Measurements from ENCODE around the gene FAT1. TPM values are rescaled to one million over a fixed set of nuclear protein-coding genes. Genes with fewer than 3 reads are reported as not detected.

The FAT1 gene
- total RNA-seq, 1 experiment from 2014 or later: 172 TPM

GRCh38 chr4:186707574-186707973 is 16.1 kb downstream of the FAT1 start:
- DNase-seq (ENCODE audit: low spot score) (no peak), ATAC-seq (no peak)
- ChIA-PET CTCF (no interaction called here), POLR2A (no interaction called here)
- H3K27me3 Mint-ChIP-seq (ENCODE audit: low read depth): no peaks in the 10 kb centered on the region
- H3K27ac Mint-ChIP-seq: 0 out of 2 replicates have a peak overlapping the region, but pooled peaks have one; percentile 22
- H3K4me1 Mint-ChIP-seq: peaks cover 25% of the 10 kb centered on the region
- no peaks in the 10 kb centered on the region for H3K9me3 Mint-ChIP-seq
- H3K4me3 Mint-ChIP-seq: no peak overlapping the region
- TF ChIP-seq SP1 (CRISPR knock-in tag; conservative IDR thresholded peaks at IDR 0.05): no peak
- TF ChIP-seq ZNF423 (CRISPR knock-in tag; IDR thresholded peaks at IDR 0.05): no peak
- TF ChIP-seq HMGXB4 (CRISPR knock-in tag; IDR thresholded peaks at IDR 0.05): no peak
- no peak for TF ChIP-seq GRHL2 (CRISPR knock-in tag; IDR thresholded peaks at IDR 0.05; ENCODE audit: insufficient replicate concordance, severe bottlenecking)
- peaks cover 50% of the 10 kb centered on the region for H3K36me3 Mint-ChIP-seq

GRCh38 chr4:186704057-186704456 is 19.6 kb downstream of the FAT1 start:
- no peak for DNase-seq (ENCODE audit: low spot score)
- H3K9me3 Mint-ChIP-seq: no peaks in the 10 kb centered on the region
- no peak overlapping the region for H3K27ac Mint-ChIP-seq
- H3K27me3 Mint-ChIP-seq (ENCODE audit: low read depth): no peaks in the 10 kb centered on the region
- POLR2A ChIA-PET: no interaction called here
- peaks cover 46% of the 10 kb centered on the region for H3K36me3 Mint-ChIP-seq
- CTCF ChIA-PET: no interaction called here
- ATAC-seq: no peak
- peaks cover 50% of the 10 kb centered on the region for H3K4me1 Mint-ChIP-seq
- H3K4me3 Mint-ChIP-seq: no peak overlapping the region
- TF ChIP-seq MLX (CRISPR knock-in tag; IDR thresholded peaks at IDR 0.05) (no peak), ZNF532 (CRISPR knock-in tag; IDR thresholded peaks at IDR 0.05; ENCODE audit: borderline replicate concordance) (no peak), ZNF121 (CRISPR knock-in tag; IDR thresholded peaks at IDR 0.05) (no peak), ZBTB43 (CRISPR knock-in tag; IDR thresholded peaks at IDR 0.05) (no peak), NFYB (CRISPR knock-in tag; conservative IDR thresholded peaks at IDR 0.05; ENCODE audit: low read depth) (no peak), NFE2L1 (CRISPR knock-in tag; IDR thresholded peaks at IDR 0.05) (no peak), SMAD3 (CRISPR knock-in tag; IDR thresholded peaks at IDR 0.05; ENCODE audit: borderline replicate concordance) (no peak), TCF7 (CRISPR knock-in tag; IDR thresholded peaks at IDR 0.05; ENCODE audit: low read depth) (no peak), ZNF512 (CRISPR knock-in tag; IDR thresholded peaks at IDR 0.05; ENCODE audit: borderline replicate concordance) (no peak), CTCF (IDR thresholded peaks at IDR 0.05) (no peak), JAZF1 (CRISPR knock-in tag; IDR thresholded peaks at IDR 0.05) (no peak), MXD4 (CRISPR knock-in tag; IDR thresholded peaks at IDR 0.05; ENCODE audit: borderline replicate concordance) (no peak), SOX15 (CRISPR knock-in tag; IDR thresholded peaks at IDR 0.05) (no peak), GTF2I (CRISPR knock-in tag; conservative IDR thresholded peaks at IDR 0.05) (no peak), CREB1 (CRISPR knock-in tag; IDR thresholded peaks at IDR 0.05) (no peak), AR (CRISPR knock-in tag; IDR thresholded peaks at IDR 0.05) (no peak)

All from WTC11 (cell line).